Mucosa of descending colon (tissue), 3 donors: ENCODE data around the gene NPRL2. TPM values are rescaled to one million over a fixed set of nuclear protein-coding genes. Genes with fewer than 3 reads are reported as not detected.
A peak's percentile ranks its signal among the peaks of the same experiment; 100 is the strongest.

Experiments used
- ATAC-seq: fragments of 200-7000 bp; cut with Tn5 transposase; one replicate; pipeline ENCODE4 v1.9.1; 2020; ENCODE audit warnings: mild to moderate bottlenecking, moderate library complexity
- DNase-seq, 3 donors: peaks; one replicate each; pipeline ENCODE4 v3.0.0-alpha.2; 2020
- H3K36me3 ChIP-seq: fragments of 200-600 bp; one replicate; pipeline ENCODE4 v1.8.0; 2021; ENCODE audit warnings: low read depth, mild to moderate bottlenecking
- H3K4me1 ChIP-seq: fragments of 200-600 bp; one replicate; pipeline ENCODE4 v1.8.0; 2021; ENCODE audit warnings: low read depth, mild to moderate bottlenecking
- H3K4me3 ChIP-seq: fragments of 200-600 bp; one replicate; pipeline ENCODE4 v1.8.0; 2021; ENCODE audit warnings: mild to moderate bottlenecking
- H3K9me3 ChIP-seq: fragments of 200-600 bp; one replicate; pipeline ENCODE4 v1.8.0; 2021; ENCODE audit warnings: mild to moderate bottlenecking
- intact Hi-C, 2 donors: fragments of 100-400 bp; cut with DNase I in 1 of 2; cut with micrococcal nuclease in 1 of 2; formaldehyde crosslinking; loops; one replicate each; pipeline versions ENCODE4 v1.11.0 to v1.11.1; 2022; cut with DNase I, micrococcal nuclease
- total RNA-seq, 3 donors: library from RNA; stranded (reverse); fragmentation: NEBNext Ultra II Directional in 2 of 3; extraction: Animal tissue kit (Norgen Biotek cat#: 25700) in 2 of 3; gene quantifications; one replicate each; pipeline versions ENCODE4 v1.2.1 to v1.2.4, GENCODE V29; 2021 to 2023
- TF ChIP-seq, protein P1 (sequence below): fragments of 200-600 bp; IDR thresholded peaks from one replicate; pipeline ENCODE4 v1.8.0; 2022; ENCODE audit warnings: antibody characterized with exemption, mild to moderate bottlenecking
- donor health status: DM: no; HTN: no; CAD: no; lungs with moderate emphysema.
- donor health status: DM: no; HTN: no; CAD: no.
- donor health status: DM: no; HTN: yes; CAD: no.

NPRL2 gene
- total RNA-seq, 3 donors from 2014 or later: 20.2 to 32.9 (median 25.0) TPM

DNA sequence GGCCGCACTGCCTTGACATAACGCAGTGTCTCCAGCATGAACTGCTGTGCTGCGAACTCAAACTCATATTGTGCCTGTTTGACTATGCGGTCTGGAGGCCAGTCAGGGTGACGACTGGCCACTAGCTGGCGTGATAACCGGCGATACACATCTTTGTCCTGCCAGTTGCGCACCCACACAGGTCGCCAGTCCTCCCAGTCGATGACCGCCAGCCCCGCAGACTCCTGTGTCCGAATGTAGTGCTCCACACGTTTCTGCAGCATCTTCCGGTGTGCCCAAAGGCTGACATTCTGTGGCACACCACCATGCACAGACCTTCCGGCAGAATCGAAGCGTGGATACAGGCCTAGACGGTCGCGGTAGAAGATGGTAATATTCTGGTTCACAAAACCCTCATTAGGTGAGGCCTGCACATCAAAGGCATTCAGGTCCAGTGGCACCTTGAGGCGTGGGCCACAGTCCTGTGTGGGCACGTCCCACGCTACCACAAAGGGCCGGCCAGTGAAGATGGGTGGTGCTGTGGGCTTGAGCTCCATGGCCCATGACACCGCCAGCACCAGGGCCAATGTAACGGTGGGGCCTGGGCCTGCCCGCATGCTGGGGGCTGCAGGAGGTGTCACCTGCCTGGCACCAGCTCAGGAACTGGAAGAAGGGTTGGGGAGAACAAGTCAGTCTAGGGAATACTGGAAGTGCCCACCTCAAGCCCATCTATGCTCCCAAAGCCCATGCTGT lies 30.5 kb downstream of the NPRL2 start:
- Histone ChIP-seq H3K9me3 (no peaks in the 10 kb centered on the region), H3K36me3 (no peaks in the 10 kb centered on the region), H3K4me3 (no peak overlapping the region), H3K4me1 (peaks cover 58% of the 10 kb centered on the region)
- intact Hi-C loops: no loop called here
- no peak for ATAC-seq
- DNase-seq: peak in 1 of 3 donors; percentile 62
- TF ChIP-seq, protein P1, sequence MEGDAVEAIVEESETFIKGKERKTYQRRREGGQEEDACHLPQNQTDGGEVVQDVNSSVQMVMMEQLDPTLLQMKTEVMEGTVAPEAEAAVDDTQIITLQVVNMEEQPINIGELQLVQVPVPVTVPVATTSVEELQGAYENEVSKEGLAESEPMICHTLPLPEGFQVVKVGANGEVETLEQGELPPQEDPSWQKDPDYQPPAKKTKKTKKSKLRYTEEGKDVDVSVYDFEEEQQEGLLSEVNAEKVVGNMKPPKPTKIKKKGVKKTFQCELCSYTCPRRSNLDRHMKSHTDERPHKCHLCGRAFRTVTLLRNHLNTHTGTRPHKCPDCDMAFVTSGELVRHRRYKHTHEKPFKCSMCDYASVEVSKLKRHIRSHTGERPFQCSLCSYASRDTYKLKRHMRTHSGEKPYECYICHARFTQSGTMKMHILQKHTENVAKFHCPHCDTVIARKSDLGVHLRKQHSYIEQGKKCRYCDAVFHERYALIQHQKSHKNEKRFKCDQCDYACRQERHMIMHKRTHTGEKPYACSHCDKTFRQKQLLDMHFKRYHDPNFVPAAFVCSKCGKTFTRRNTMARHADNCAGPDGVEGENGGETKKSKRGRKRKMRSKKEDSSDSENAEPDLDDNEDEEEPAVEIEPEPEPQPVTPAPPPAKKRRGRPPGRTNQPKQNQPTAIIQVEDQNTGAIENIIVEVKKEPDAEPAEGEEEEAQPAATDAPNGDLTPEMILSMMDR: no peak

DNA sequence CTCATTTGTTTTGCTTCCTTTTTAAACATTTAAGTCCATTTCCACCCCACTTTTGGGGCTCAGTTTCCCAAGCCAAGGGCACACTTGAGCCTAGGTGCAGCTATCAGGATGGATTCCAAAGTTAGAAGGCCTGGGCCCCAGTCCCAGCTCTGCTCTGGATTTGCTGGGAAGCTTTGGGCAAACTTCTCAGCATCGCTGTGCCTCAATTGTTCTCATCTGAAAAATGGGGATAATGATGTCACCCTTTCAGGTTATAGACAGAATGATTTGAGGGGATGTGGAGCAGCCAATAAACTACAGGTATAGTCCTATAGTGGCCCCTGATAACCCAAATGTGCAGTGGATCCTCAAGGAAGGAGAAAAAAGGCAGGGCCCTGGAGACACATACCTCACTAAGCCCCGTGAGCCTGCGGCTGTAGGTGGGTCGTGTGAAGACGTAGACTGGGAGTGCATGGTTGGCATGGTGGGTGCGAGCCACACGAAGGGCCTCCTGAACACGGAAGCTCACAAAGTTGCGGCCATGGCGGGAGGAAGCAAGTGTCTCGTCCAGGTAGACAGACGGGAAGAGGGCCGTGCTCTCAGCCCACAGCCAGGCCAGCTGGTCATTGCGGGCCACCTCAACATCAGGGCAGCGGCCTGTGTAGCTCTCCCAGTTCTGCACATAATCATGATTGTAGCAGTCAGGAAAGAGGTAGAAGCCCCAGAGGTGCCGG lies 31.2 kb downstream of the NPRL2 start:
- ATAC-seq: no peak
- Histone ChIP-seq H3K36me3 (no peaks in the 10 kb centered on the region), H3K4me1 (peaks cover 56% of the 10 kb centered on the region), H3K9me3 (no peaks in the 10 kb centered on the region), H3K4me3 (no peak overlapping the region)
- TF ChIP-seq, protein P1: no peak
- DNase-seq: peak in 1 of 3 donors; percentile 52
- intact Hi-C loops: no loop called here

DNA sequence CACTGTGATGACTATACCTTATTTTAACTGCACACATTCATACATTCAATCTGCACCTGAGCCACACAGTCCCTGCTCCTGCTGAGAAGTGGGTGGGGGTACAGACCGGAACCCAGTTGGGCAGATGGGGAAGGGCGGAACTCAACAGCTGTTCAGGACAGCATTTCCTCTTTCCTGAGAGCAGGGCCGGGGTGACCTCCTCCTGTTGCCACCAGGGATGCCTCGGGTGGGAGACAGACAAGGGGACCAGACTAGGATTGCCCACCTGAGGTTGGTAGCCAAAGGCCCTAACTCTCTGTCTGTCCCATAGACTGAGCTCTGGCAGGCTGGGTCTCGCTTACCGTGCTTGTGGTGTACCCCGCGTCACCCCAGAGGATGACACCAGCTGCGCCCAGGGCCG lies 32.0 kb downstream of the NPRL2 start:
- peaks cover 55% of the 10 kb centered on the region for H3K4me1 ChIP-seq
- TF ChIP-seq, protein P1: no peak
- intact Hi-C loops: no loop called here
- DNase-seq: peak; percentile 19 to 60 (median 41)
- no peak overlapping the region for H3K4me3 ChIP-seq
- H3K9me3 ChIP-seq: no peaks in the 10 kb centered on the region
- no peaks in the 10 kb centered on the region for H3K36me3 ChIP-seq
- no peak for ATAC-seq

DNA sequence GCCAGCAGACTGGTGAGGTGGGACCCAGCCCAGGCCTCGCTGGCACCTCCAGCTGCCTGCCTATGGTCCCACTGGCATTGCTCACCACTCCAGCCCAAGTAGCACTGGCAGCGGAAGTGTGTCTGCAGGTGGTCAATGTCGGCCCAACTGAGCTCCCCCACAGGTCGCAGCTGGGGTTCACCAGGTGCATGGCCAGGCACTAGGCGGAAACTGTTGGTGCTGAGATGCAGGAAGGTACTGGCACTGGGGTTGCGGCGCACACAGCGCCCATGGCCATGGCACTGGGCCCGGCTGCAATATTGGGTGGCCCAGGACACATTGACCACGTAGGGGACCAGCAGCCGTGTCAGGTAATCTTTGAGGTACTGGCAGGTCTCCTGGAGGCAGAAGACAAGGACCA lies 32.4 kb downstream of the NPRL2 start:
- TF ChIP-seq, protein P1: no peak
- peaks cover 55% of the 10 kb centered on the region for H3K4me1 ChIP-seq
- H3K36me3 ChIP-seq: no peaks in the 10 kb centered on the region
- ATAC-seq: no peak
- H3K9me3 ChIP-seq: no peaks in the 10 kb centered on the region
- H3K4me3 ChIP-seq: no peak overlapping the region
- DNase-seq: peak in 1 of 3 donors; percentile 40
- intact Hi-C loops: no loop called here

- no peaks in the 10 kb centered on the region for H3K36me3 ChIP-seq
- peaks cover 54% of the 10 kb centered on the region for H3K4me1 ChIP-seq
- H3K4me3 ChIP-seq: no peak overlapping the region
- ATAC-seq: peak; percentile 5
- H3K9me3 ChIP-seq: no peaks in the 10 kb centered on the region
- TF ChIP-seq, protein P1: no peak
- intact Hi-C loops: no loop called here
- DNase-seq: peak; percentile 72 to 82 (median 81)
These were observed 33.3 kb downstream of the NPRL2 start for GRCh38 chr3:50317300-50317699.
